ENCODE results near the gene TOPORS. TPM values are rescaled to one million over a fixed set of nuclear protein-coding genes. Genes with fewer than 3 reads are reported as not detected.

The TOPORS gene
- total RNA-seq, 2 experiments from 2014 or later = 16.2 to 17.4 TPM

GRCh38 chr9:32523910-32524309, 28.5 kb downstream of the TOPORS start:
- Histone ChIP-seq H3K4me2 (ENCODE audit: low read length) (no peak overlapping the region), H3K9me2 (ENCODE audit: insufficient read depth, low read length) (no peaks in the 10 kb centered on the region), H3K27ac (ENCODE audit: low read depth, low read length, poor library complexity, severe bottlenecking) (no peak overlapping the region), H4K20me1 (ENCODE audit: insufficient read depth, low read length) (no peaks in the 10 kb centered on the region), H3K79me2 (ENCODE audit: insufficient read depth, low read depth, low read length) (no peaks in the 10 kb centered on the region), H2AFZ (ENCODE audit: low read length) (no peak overlapping the region), H3K36me3 (ENCODE audit: insufficient read depth, low read length) (no peaks in the 10 kb centered on the region), H3K4me3 (ENCODE audit: low read depth, low read length, poor library complexity, severe bottlenecking) (no peak overlapping the region), H3K9me3 (ENCODE audit: low read length) (peaks cover 16% of the 10 kb centered on the region; the same call in 1 of the 2 replicates), H3K4me1 (ENCODE audit: insufficient read depth, low read length, poor library complexity, severe bottlenecking) (peaks cover 15% of the 10 kb centered on the region)
- POLR2A ChIA-PET = interaction anchor here (0.7 kb wide), 1 partner anchor 254 kb away, joined by 5 read pairs; no protein-coding TSS in a partner anchor
- no peak for DNase-seq (ENCODE audit: low spot score)
- CTCF ChIA-PET (ENCODE audit: unreplicated experiment) = no interaction called here
- TF ChIP-seq CTCF (conservative IDR thresholded peaks at IDR 0.05; ENCODE audit: low read length) = no peak
- no TSS peak for BruUV-seq (replicated peaks)
- intact Hi-C loops (cut with micrococcal nuclease; ENCODE audit: unreplicated experiment) = loop anchor here (2.0 kb wide), 1 partner anchor 145 kb away; no protein-coding TSS in a partner anchor

GRCh38 chr9:32518276-32518675, 34.1 kb downstream of the TOPORS start:
- intact Hi-C loops (cut with micrococcal nuclease; ENCODE audit: unreplicated experiment) = no loop called here
- H3K36me3 ChIP-seq (ENCODE audit: insufficient read depth, low read length) = no peaks in the 10 kb centered on the region
- H3K4me1 ChIP-seq (ENCODE audit: insufficient read depth, low read length, poor library complexity, severe bottlenecking) = no peaks in the 10 kb centered on the region
- no peak overlapping the region for H3K4me2 ChIP-seq (ENCODE audit: low read length)
- no peak overlapping the region for H2AFZ ChIP-seq (ENCODE audit: low read length)
- no peak for DNase-seq (ENCODE audit: low spot score)
- TF ChIP-seq EZH2phosphoT487 (IDR thresholded peaks at IDR 0.05; ENCODE audit: borderline replicate concordance, low read depth, low read length) (no peak), CTCF (conservative IDR thresholded peaks at IDR 0.05; ENCODE audit: low read length) (no peak)
- ChIA-PET POLR2A (no interaction called here), CTCF (ENCODE audit: unreplicated experiment) (no interaction called here)
- H4K20me1 ChIP-seq (ENCODE audit: insufficient read depth, low read length) = no peaks in the 10 kb centered on the region
- H3K9me2 ChIP-seq (ENCODE audit: insufficient read depth, low read length) = no peaks in the 10 kb centered on the region
- no peaks in the 10 kb centered on the region for H3K79me2 ChIP-seq (ENCODE audit: insufficient read depth, low read depth, low read length)
- no TSS peak for BruUV-seq (replicated peaks)
- H3K9me3 ChIP-seq (ENCODE audit: low read length) = peaks cover 32% of the 10 kb centered on the region; the same call in 1 of the 2 replicates
- H3K4me3 ChIP-seq (ENCODE audit: low read depth, low read length, poor library complexity, severe bottlenecking) = no peak overlapping the region
- H3K27ac ChIP-seq (ENCODE audit: low read depth, low read length, poor library complexity, severe bottlenecking) = no peak overlapping the region

GRCh38 chr9:32516241-32516640, 36.1 kb downstream of the TOPORS start:
- Histone ChIP-seq H3K79me2 (ENCODE audit: insufficient read depth, low read depth, low read length) (no peaks in the 10 kb centered on the region), H3K4me2 (ENCODE audit: low read length) (no peak overlapping the region), H3K36me3 (ENCODE audit: insufficient read depth, low read length) (no peaks in the 10 kb centered on the region), H3K9me3 (ENCODE audit: low read length) (peaks cover 24% of the 10 kb centered on the region; the same call in 1 of the 2 replicates), H3K27ac (ENCODE audit: low read depth, low read length, poor library complexity, severe bottlenecking) (no peak overlapping the region), H3K4me3 (ENCODE audit: low read depth, low read length, poor library complexity, severe bottlenecking) (no peak overlapping the region), H4K20me1 (ENCODE audit: insufficient read depth, low read length) (no peaks in the 10 kb centered on the region), H3K9me2 (ENCODE audit: insufficient read depth, low read length) (no peaks in the 10 kb centered on the region), H2AFZ (ENCODE audit: low read length) (no peak overlapping the region), H3K4me1 (ENCODE audit: insufficient read depth, low read length, poor library complexity, severe bottlenecking) (no peaks in the 10 kb centered on the region)
- ChIA-PET CTCF (ENCODE audit: unreplicated experiment) (no interaction called here), POLR2A (no interaction called here)
- BruUV-seq (replicated peaks) = no TSS peak
- TF ChIP-seq CTCF (conservative IDR thresholded peaks at IDR 0.05; ENCODE audit: low read length) (no peak), EZH2phosphoT487 (IDR thresholded peaks at IDR 0.05; ENCODE audit: borderline replicate concordance, low read depth, low read length) (no peak)
- no peak for DNase-seq (ENCODE audit: low spot score)
- intact Hi-C loops (cut with micrococcal nuclease; ENCODE audit: unreplicated experiment) = loop anchor here (2.0 kb wide), 1 partner anchor 21 kb away; no protein-coding TSS in a partner anchor

Data from OCI-LY7 (cell line).